Suprapubic skin (tissue), 4 donors: ENCODE results near the gene BEST2. TPM values are rescaled to one million over a fixed set of nuclear protein-coding genes. Genes with fewer than 3 reads are reported as not detected.

Experiments used
- DNase-seq, 2 donors: peaks; one replicate each; pipeline ENCODE4 v3.0.0-alpha.2; 2019; ENCODE audit warnings: low spot score in 2 of 2
- H3K27ac ChIP-seq: fragments of 200-600 bp; sonication (generic); one replicate; pipeline ENCODE4 v1.5.1; 2019
- H3K27me3 ChIP-seq: fragments of 200-600 bp; sonication (generic); one replicate; pipeline ENCODE4 v1.5.1; 2019
- H3K36me3 ChIP-seq: fragments of 200-600 bp; sonication (generic); one replicate; pipeline ENCODE4 v1.5.1; 2019
- H3K4me1 ChIP-seq: fragments of 200-600 bp; sonication (generic); one replicate; pipeline ENCODE4 v1.5.1; 2019
- H3K4me3 ChIP-seq: fragments of 200-600 bp; sonication (generic); one replicate; pipeline ENCODE4 v1.5.1; 2019; ENCODE audit warnings: mild to moderate bottlenecking
- H3K9me3 ChIP-seq: fragments of 200-600 bp; sonication (generic); one replicate; pipeline ENCODE4 v1.5.1; 2019
- EP300 ChIP-seq: sonication (generic); formaldehyde crosslinking; IDR thresholded peaks from one replicate; pipeline ENCODE4 v1.6.1; 2017; ENCODE audit warnings: antibody characterized with exemption
- POLR2A ChIP-seq, 2 donors: fragments of 450-650 bp; IDR thresholded peaks; one replicate each; pipeline ENCODE4 v1.6.1; 2017; ENCODE audit warnings: antibody characterized with exemption in 2 of 2, mild to moderate bottlenecking in 2 of 2, moderate library complexity in 2 of 2
- POLR2AphosphoS5 ChIP-seq, 3 donors: sonication (generic); formaldehyde crosslinking; IDR thresholded peaks; one replicate each; pipeline ENCODE4 v1.6.1; 2017; ENCODE audit warnings: antibody characterized with exemption in 3 of 3
- WGBS: methylation state at CpG from one replicate; pipeline ENCODE4 v1.1.5; 2018; 5-methylcytosine and 5-hydroxymethylcytosine counted together
- total RNA-seq, 4 donors: library from RNA; depleted of rRNA; stranded (reverse); fragments of >200 nt; gene quantifications; one replicate each; pipeline ENCODE4 v1.1.0, GENCODE V29; 2016
- TF ChIP-seq, protein P1 (sequence below), 2 donors: fragments of 200-600 bp in 1 of 2; fragments of 450-650 bp in 1 of 2; sonication (generic) in 1 of 2; IDR thresholded peaks; one replicate each; pipeline ENCODE4 v1.5.1; 2016 to 2019; ENCODE audit warnings: antibody characterized with exemption in 2 of 2, mild to moderate bottlenecking in 1 of 2, moderate library complexity in 1 of 2

The BEST2 gene
- total RNA-seq, 4 donors from 2014 or later, result 18.2 to 62.0 (median 46.8) TPM

DNA sequence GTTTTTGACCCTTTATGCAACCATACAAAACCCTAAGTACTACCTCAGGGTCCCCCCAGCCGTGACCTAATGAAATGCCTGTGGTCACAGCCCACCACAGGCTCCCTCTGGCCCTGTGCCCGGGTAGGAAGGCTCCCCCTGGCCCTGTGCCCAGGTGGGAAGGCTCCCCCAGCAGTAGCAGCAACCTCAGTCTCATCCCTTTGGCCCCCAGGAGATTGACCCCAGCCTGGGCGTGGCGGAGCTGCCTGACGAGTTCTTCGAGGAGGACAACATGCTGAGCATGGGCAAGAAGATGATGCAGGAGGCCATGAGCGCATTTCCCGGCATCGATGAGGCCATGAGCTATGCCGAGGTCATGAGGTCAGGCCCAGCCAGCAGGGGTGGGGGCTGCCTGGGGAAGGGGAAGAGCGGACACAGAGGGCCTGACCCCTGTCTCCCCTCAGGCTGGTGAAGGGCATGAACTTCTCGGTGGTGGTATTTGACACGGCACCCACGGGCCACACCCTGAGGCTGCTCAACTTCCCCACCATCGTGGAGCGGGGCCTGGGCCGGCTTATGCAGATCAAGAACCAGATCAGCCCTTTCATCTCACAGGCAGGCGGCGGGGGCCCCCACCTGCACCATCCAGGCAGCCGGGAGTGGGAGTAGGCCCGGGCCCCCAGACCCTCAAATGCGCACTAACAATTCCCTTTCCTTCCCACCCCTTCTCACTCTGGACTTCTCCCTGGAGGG, 6.3 kb upstream of the BEST2 start:
- no peak for DNase-seq
- H3K27me3 ChIP-seq, result no peaks in the 10 kb centered on the region
- H3K9me3 ChIP-seq, result no peaks in the 10 kb centered on the region
- TF ChIP-seq, protein P1, sequence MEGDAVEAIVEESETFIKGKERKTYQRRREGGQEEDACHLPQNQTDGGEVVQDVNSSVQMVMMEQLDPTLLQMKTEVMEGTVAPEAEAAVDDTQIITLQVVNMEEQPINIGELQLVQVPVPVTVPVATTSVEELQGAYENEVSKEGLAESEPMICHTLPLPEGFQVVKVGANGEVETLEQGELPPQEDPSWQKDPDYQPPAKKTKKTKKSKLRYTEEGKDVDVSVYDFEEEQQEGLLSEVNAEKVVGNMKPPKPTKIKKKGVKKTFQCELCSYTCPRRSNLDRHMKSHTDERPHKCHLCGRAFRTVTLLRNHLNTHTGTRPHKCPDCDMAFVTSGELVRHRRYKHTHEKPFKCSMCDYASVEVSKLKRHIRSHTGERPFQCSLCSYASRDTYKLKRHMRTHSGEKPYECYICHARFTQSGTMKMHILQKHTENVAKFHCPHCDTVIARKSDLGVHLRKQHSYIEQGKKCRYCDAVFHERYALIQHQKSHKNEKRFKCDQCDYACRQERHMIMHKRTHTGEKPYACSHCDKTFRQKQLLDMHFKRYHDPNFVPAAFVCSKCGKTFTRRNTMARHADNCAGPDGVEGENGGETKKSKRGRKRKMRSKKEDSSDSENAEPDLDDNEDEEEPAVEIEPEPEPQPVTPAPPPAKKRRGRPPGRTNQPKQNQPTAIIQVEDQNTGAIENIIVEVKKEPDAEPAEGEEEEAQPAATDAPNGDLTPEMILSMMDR (IDR thresholded peaks at IDR 0.05), result no peak
- no peak for TF ChIP-seq POLR2A (IDR thresholded peaks at IDR 0.05)
- no peak for TF ChIP-seq POLR2AphosphoS5 (IDR thresholded peaks at IDR 0.05)
- TF ChIP-seq EP300, result no peak
- no peak overlapping the region for H3K4me3 ChIP-seq
- H3K27ac ChIP-seq, result no peak overlapping the region
- H3K4me1 ChIP-seq, result peaks cover 14% of the 10 kb centered on the region
- peaks cover 66% of the 10 kb centered on the region for H3K36me3 ChIP-seq
- 87% methylated on average over 10 of the region's 22 CpGs for WGBS

DNA sequence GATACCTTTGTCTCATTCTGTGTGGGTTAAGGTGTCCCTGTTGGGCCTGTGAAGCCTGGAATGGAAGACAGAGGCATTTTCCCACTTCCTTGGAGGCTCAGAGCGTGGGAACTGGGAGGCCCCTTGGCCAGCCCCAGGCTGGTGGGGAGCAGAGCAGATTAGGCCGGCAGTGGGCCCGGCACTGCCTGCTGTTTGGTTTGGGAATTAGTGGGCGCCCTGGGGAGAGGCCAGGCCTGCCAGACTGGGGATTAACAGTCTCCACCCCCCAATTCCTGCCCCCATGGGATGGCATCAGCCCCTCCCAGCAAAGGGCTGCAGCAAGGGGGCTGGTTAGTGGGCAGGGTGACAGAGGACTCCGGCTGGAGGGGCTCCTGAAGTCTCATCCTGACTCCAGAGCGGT, 3.1 kb upstream of the BEST2 start:
- no peak overlapping the region for H3K27ac ChIP-seq
- TF ChIP-seq POLR2A (IDR thresholded peaks at IDR 0.05), result no peak
- TF ChIP-seq EP300, result no peak
- TF ChIP-seq, protein P1 (IDR thresholded peaks at IDR 0.05), result no peak
- no peak for TF ChIP-seq POLR2AphosphoS5 (IDR thresholded peaks at IDR 0.05)
- DNase-seq, result no peak
- peaks cover 8% of the 10 kb centered on the region for H3K27me3 ChIP-seq
- peaks cover 20% of the 10 kb centered on the region for H3K4me1 ChIP-seq
- H3K4me3 ChIP-seq, result no peak overlapping the region
- WGBS, result 70% methylated on average over 2 of the region's 6 CpGs
- peaks cover 41% of the 10 kb centered on the region for H3K36me3 ChIP-seq
- no peaks in the 10 kb centered on the region for H3K9me3 ChIP-seq

DNA sequence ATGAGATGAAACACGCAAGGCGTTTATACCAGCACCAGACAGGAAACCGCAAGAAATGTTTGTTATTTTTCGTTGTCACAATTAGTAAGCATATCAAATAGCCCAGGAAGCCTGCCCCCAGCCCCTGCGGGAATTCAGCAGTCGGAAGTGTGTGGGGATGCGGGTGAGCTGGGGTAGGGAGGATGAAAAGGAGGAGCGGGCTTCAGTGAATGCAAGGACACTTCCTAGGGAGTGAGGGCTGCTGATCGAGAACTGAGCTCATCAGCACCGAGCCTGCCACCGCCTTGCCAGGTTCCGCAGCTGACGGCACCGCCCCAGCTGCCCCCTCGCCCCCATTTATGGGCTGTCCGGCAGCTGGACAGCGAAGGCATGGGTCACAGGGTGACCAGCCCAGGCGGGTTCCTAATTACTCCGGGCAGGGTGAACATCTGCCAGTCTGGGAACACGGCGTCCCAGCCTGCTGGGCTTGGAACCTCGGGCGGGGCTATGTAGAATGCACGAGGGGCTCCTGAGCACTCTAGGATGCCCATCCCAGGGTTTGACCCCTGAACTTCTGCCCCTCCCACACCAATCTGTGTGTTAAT, 1.6 kb upstream of the BEST2 start:
- Histone ChIP-seq H3K4me1 (peaks cover 20% of the 10 kb centered on the region), H3K27ac (peak overlapping the region; percentile 85), H3K4me3 (peak overlapping the region; percentile 28), H3K27me3 (peaks cover 8% of the 10 kb centered on the region), H3K9me3 (no peaks in the 10 kb centered on the region), H3K36me3 (peaks cover 34% of the 10 kb centered on the region)
- peak in 1 of 3 donors; percentile 4 for TF ChIP-seq POLR2AphosphoS5 (IDR thresholded peaks at IDR 0.05)
- no peak for TF ChIP-seq EP300
- WGBS, result 20% methylated on average over 18 of the region's 24 CpGs
- no peak for DNase-seq

DNA sequence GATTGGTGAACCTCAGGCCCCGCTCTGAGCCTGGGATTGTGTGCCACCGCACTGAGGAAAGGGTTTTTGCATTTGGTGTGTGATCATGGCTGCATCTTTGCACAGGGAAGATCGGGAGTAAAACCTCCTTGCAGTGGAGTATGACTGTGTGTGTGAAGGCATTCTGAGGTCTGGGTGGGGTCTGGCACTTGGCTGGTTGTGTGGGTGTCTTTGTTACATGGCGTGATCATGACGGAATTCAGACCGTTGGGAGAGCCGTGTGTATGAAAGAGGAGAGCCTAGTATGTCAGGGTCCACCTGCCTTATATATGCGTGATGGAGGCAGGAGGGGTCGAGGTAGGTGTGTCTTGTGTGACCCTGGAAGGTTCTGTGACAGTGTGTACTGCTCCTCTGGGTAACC, 740 bp upstream of the BEST2 start:
- Histone ChIP-seq H3K9me3 (no peaks in the 10 kb centered on the region), H3K36me3 (peaks cover 26% of the 10 kb centered on the region), H3K4me1 (peaks cover 20% of the 10 kb centered on the region), H3K4me3 (no peak overlapping the region), H3K27me3 (peaks cover 8% of the 10 kb centered on the region), H3K27ac (peak overlapping the region; percentile 85)
- WGBS, result 64% methylated on average over 9 of the region's 9 CpGs
- TF ChIP-seq POLR2AphosphoS5 (IDR thresholded peaks at IDR 0.05) (no peak), EP300 (no peak), POLR2A (IDR thresholded peaks at IDR 0.05) (no peak)
- TF ChIP-seq, protein P1 (IDR thresholded peaks at IDR 0.05), result no peak
- DNase-seq, result no peak

DNA sequence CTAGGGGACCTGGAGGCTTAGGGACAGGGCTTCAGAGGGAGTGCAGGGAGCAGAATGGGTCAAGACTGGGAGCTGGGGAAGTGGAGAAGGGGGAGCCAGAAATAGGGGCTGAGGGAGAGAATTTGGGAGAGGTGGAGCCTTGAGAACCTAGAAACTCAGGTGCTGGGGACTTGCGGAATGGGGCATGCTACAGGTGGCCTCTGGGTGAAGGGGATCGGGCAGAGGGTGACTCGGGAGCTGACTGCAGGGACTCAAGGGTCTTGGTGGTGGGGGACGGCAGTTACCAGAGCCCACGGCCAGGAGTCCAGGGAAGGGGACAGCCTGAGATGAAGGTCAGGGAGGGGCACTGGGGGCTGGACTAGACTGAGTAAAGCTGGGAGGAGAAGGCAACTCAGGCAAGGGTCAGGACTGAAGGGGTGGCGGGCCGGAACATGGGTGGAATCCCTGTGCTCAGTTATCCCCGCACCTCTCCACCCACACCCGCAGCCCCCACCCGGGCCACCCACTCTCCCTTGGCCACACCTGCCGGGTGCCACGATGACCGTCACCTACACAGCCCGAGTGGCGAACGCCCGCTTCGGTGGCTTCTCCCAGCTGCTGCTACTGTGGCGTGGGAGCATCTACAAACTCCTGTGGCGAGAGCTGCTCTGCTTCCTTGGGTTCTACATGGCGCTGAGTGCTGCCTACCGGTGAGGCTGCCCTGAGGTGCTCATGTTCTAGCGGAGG, 628 bp downstream of the BEST2 start:
- WGBS, result 77% methylated on average over 11 of the region's 23 CpGs
- Histone ChIP-seq H3K27ac (peak overlapping the region; percentile 85), H3K36me3 (peaks cover 12% of the 10 kb centered on the region), H3K27me3 (peaks cover 8% of the 10 kb centered on the region), H3K9me3 (no peaks in the 10 kb centered on the region), H3K4me3 (no peak overlapping the region), H3K4me1 (peaks cover 23% of the 10 kb centered on the region)
- no peak for DNase-seq
- TF ChIP-seq, protein P1 (IDR thresholded peaks at IDR 0.05), result no peak
